ENCODE results near the gene PHLPP1.
"Not testable (repeated sequence)": the region's sequence is repeated elsewhere in the genome, so short reads cannot be mapped to it uniquely, and the experiment has no call there.

Gene PHLPP1

GRCh38 chr18:62773691-62774090 is 58.4 kb downstream of the PHLPP1 start:
- no peak for DNase-seq (ENCODE audit: low read depth)

DNA sequence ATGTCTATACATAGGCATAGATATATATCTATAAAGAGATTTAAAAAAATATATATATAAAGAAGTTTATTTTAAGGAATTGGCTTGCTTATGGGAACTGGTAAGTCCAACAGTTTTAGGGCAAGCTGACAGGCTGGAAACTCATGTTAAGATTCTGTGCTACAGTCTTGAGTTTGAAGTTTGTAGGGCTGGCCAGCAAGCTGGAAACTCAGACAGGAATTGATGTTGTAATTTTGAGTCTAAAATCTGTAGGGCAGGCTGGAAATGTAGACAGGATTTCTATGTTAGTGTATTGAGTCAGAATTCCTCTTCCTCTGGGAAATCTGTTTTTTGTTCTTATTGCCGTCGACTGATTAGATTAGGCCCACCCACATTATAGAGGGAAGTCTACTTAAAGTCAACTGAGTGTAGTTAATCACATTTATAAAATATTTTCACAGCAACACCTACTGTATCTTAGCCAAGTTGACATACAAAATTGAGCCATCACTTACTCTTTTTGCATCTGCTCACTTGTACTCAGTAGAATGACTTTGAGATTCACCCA is 60.8 kb downstream of the PHLPP1 start:
- DNase-seq (ENCODE audit: low read depth): no peak

DNA sequence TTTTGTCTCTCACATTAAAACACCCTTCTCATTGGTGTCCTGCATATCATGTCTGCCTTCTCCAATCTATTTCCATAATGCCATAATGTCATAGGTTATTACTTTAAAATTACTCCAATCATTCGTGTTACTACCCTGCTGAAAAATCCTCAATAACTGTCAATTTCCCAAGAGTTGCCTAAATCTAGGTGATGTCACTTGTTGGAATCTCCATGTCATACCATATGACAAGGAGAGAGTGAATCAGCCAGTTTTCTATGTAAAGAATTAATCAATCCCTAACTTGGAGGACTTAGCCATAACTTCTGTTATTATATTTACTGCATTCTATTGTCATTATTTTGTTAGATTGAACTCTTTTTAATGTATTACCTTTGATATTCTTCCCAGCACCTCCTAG is 62.5 kb downstream of the PHLPP1 start:
- no peak for DNase-seq (ENCODE audit: low read depth)

- no peak for DNase-seq (ENCODE audit: low read depth)
Measured at GRCh38 chr18:62778976-62779869, 63.9 kb downstream of the PHLPP1 start.

DNA sequence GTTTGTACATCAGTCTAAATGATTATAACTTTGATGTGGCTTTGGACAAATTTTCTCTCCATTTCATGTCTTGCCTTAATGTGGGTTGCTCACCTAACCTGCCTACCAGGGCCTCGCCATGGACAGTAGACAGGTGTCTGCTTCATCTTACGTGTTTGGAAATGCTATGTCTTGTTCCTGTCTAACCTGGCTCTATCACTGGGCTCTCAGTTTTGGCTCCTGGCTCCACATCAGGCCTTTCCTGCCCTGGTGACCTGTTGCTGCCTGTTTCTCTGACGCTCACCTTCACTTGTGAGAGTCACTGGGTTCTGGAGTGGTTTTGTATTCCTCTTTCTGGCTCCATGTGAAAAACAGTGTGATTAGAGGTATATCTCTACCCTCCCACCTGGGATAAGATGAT is 65.9 kb downstream of the PHLPP1 start:
- no peak for DNase-seq (ENCODE audit: low read depth)

- DNase-seq (ENCODE audit: low read depth): no peak
Measured at GRCh38 chr18:62781893-62782292, 66.6 kb downstream of the PHLPP1 start.

DNA sequence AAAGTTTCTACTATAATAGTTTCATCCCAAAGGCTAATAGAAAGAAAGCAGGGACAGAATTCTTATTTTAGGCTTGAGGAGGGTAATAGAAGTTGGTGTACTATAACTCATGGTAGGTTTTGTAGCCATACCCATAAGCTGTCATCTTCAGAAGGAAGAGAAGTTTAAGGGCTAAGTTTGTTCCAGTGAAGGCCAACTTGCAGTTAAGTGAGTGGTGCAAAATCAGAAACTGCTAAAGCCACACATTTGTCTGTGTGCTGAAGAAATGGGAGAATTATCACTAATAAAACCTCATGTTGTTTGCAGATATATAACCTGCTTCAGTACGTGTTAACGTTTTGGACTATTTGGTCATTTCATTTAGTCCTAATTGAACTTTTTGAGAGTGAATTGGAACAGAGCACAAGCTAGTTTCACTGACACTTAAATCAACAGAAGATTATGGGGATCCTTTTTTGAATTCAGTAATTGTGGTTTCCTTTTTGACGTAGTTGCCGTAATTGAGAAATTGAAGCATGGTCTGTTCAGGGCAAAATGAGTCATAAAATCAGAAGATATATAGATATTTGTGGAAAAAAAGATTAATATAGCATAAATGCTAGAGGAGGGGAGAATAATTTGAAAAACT is 69.1 kb downstream of the PHLPP1 start:
- no peak for DNase-seq (ENCODE audit: low read depth)

DNA sequence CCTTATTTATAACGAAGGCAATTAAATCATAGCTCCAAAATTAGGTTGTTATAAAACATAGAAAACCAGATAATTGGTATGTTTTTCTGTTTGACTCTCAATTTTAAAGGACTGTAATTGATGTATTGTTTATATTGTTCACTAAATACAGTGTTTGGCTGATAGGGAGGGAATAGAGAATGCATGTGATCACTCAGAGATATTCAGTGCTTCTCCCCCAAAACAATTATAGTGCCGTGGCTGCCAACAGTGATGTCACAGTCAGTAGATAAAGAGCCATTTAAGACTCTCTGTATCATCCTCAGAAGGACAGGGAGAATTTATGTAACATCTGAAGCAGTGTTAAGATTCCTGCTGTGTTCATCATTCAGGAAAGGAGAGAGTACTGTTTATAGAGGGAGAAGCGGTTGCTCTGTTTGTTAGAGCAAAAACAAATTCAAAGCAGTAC is 69.6 kb downstream of the PHLPP1 start:
- no peak for DNase-seq (ENCODE audit: low read depth)

DNA sequence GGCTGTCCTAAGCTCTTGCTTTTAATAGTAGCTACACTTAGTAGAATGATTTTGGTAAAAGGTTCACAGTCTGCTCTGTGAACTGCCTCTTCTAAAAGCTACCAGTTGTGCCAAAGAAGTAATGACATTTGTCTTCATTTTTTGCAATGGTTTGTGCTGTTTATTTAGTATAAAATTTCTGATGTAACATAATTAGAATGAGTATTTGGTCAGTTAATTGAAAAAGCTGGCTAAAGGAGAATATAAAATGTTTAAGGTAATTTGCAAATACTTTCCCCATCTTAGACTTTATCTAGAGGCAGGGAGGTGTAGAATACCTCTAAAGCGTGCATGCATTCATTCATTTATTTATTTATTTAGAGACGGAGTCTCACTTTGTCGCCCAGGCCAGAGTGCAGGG is 71.3 kb downstream of the PHLPP1 start:
- DNase-seq (ENCODE audit: low read depth): no peak

DNA sequence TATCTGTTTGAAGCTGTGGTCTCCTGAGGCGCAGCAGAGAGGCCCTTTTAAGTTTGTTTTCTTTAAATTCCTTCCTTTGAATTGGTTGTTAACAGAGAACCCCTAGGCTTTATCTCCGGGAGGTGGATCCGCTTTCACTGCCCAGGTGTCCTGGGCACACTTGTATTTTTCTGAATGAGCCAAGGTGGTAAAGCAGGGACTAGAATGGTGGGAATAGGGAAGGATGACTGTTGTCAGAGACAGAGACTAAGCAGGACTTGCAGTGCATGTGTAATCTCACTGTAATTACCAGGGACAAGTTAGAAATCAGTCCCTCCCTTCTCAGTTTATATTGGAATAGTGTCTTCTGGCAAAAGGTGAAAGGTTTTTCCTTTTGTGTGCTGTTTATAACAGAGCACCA is 72.8 kb downstream of the PHLPP1 start:
- no peak for DNase-seq (ENCODE audit: low read depth)

- no peak for DNase-seq (ENCODE audit: low read depth)
Measured at GRCh38 chr18:62788876-62789275, 73.5 kb downstream of the PHLPP1 start.

DNA sequence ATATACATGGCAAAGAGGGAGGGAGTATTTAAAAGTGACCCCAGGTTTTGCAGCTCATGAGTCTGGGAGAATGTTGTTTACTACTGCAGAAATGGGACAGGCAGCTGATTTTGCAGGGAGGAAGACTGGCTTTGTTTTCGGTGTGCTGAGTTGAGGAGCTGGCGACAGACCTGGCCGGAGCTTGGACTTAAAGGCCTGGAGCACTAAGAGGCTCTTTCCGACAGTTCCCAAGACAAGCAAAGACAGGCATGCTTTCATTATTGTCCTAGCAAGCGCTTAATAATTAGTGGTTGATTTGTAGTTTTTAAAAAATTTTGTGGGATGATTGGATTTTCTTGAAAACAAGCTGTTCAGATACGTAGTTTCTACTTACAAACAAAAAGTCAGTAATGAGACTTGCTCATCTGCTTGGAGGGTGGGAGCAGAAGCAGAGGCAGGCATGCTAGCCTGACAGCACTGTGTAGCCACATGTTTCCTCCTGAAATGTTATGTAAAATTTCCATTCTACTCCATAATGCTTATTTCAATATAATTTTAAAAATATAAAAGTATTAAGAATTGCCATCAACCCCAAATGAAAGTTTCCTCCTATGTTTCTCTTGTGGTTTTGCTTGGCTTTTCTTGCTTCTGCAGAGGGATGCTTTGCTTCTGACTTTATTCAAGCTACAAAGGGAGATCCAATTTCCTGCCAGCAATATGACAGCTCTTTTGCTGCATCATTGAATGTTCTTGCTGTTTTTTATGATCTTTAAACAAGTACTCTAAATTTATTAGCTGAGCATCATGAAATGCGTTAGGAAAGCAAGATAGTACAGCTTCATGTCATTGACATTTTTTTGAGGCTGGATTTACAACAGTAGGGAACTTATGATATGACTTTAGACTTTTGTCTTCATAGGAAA is 75.8 kb downstream of the PHLPP1 start:
- no peak for DNase-seq (ENCODE audit: low read depth)

GRCh38 chr18:62792016-62792415 is 76.7 kb downstream of the PHLPP1 start:
- DNase-seq (ENCODE audit: low read depth): no peak

GRCh38 chr18:62795813-62796212 is 80.5 kb downstream of the PHLPP1 start:
- no peak for DNase-seq (ENCODE audit: low read depth)

GRCh38 chr18:62796216-62796621 is 80.9 kb downstream of the PHLPP1 start:
- DNase-seq (ENCODE audit: low read depth): no peak

DNA sequence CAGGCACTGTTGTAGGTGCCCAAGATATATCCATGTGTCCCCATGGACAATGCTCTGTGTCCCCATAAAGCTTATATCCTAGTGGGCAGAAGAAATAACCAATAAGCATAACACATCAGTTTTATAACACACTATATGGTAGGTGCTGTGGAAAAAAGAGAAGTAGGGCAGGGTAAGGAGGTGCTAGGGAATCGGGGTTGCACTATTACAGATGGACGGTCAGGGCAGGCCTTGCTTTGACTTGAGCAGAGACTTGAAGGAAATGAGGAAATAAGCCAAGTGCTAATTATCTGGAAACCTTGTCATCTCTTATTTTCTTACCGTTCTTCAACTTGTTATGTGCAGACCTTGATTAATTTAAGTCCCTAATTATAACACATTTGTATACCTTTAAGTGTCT is 82.0 kb downstream of the PHLPP1 start:
- no peak for DNase-seq (ENCODE audit: low read depth)

GRCh38 chr18:62799977-62800376 is 84.6 kb downstream of the PHLPP1 start:
- DNase-seq (ENCODE audit: low read depth): no peak

DNA sequence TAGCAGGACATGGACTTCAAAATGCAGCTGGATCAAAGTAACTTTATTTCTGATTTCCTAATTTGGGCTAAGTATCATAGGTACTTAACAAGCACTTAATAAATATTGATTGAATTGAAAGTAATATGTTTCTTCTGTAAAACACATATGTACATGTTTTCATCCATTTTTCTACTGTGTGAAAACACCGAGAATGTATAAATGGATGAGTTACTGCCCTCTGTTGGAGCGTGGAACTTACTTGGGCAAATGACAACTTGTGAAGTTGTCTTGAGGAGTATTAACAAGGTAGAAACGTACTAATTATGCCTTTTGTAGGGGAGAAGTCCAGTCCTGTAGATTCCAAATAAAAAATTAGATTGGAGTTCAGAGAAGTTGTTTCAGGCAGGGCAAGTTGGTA is 87.2 kb downstream of the PHLPP1 start:
- DNase-seq (ENCODE audit: low read depth): no peak

GRCh38 chr18:62807396-62807795 is 92.1 kb downstream of the PHLPP1 start:
- no peak for DNase-seq (ENCODE audit: low read depth)

DNA sequence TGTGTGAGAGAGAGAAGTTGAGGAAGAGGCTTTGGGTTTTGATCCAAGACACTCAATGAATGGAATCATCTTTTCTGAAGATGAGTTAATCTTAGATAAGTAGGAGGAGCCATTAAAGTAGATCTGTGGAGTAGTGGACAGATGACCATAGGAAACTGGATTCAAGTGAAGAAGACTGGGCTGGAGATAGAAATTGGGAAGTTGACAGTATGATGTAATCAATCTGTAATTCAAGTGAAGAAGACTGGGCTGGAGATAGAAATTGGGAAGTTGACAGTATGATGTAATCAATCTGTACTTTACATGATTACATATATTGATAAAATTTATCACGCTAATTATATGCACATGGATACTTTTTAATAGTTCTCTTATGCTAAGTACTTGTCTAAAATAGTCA is 92.8 kb downstream of the PHLPP1 start:
- no peak for DNase-seq (ENCODE audit: low read depth)

- not testable (repeated sequence) for DNase-seq (ENCODE audit: low read depth)
Measured at GRCh38 chr18:62809445-62809844, 94.1 kb downstream of the PHLPP1 start.

DNA sequence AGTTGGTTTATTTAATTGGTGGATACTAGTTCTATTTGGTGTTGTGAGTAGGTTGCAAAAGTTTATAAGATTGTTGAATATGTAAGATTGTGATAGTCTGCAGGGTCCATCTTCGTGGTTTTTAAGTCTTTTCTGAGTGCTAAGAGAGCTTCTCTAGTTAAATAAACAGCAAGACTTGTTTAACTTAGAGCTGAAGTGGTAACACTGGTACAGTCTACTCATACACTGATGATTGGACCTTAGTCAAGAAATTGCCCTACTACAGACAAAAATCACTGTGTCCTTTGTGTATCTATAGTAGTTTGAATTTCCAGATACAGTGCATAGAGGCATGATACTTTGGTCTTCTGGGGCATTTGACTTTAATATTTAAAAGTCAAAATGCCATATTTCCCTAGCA is 94.6 kb downstream of the PHLPP1 start:
- no peak for DNase-seq (ENCODE audit: low read depth)

All from T follicular helper cell (primary cell).